ENCODE results near the gene MEP1A. TPM values are rescaled to one million over a fixed set of nuclear protein-coding genes. Genes with fewer than 3 reads are reported as not detected.
"Not testable (repeated sequence)": the region's sequence is repeated elsewhere in the genome, so short reads cannot be mapped to it uniquely, and the experiment has no call there.

The MEP1A gene
- total and polyA plus RNA-seq, 8 donors = 0.06 TPM; not detected in 7

- Histone ChIP-seq H3K27ac (no peak overlapping the region), H3K9me3 (no peaks in the 10 kb centered on the region), H3K4me3 (no peak overlapping the region), H3K4me1 (no peaks in the 10 kb centered on the region), H3K27me3 (no peaks in the 10 kb centered on the region), H3K36me3 (no peaks in the 10 kb centered on the region)
- ATAC-seq (no peak), DNase-seq (no peak)
- TF ChIP-seq CTCF (IDR thresholded peaks at IDR 0.05) = no peak
- intact Hi-C loops (cut with DNase I) = no loop called here
Measured at GRCh38 chr6:46816626-46817025, 23.4 kb downstream of the MEP1A start.

GRCh38 chr6:46819561-46819960, 26.4 kb downstream of the MEP1A start:
- Histone ChIP-seq H3K9me3 (no peaks in the 10 kb centered on the region), H3K36me3 (no peaks in the 10 kb centered on the region), H3K27me3 (no peaks in the 10 kb centered on the region), H3K4me3 (no peak overlapping the region), H3K27ac (no peak overlapping the region), H3K4me1 (no peaks in the 10 kb centered on the region)
- no peak for DNase-seq
- TF ChIP-seq CTCF (IDR thresholded peaks at IDR 0.05) = no peak
- no peak for ATAC-seq
- intact Hi-C loops (cut with DNase I) = no loop called here

GRCh38 chr6:46821458-46821881, 28.3 kb downstream of the MEP1A start:
- DNase-seq (no peak), ATAC-seq (no peak)
- no peak for TF ChIP-seq CTCF (IDR thresholded peaks at IDR 0.05)
- Histone ChIP-seq H3K27ac (no peak overlapping the region), H3K36me3 (no peaks in the 10 kb centered on the region), H3K4me3 (no peak overlapping the region), H3K4me1 (no peaks in the 10 kb centered on the region), H3K27me3 (no peaks in the 10 kb centered on the region), H3K9me3 (no peaks in the 10 kb centered on the region)
- intact Hi-C loops (cut with DNase I) = no loop called here

- Histone ChIP-seq H3K36me3 (no peaks in the 10 kb centered on the region), H3K4me1 (no peaks in the 10 kb centered on the region), H3K27ac (no peak overlapping the region), H3K27me3 (no peaks in the 10 kb centered on the region), H3K9me3 (no peaks in the 10 kb centered on the region), H3K4me3 (no peak overlapping the region)
- ATAC-seq = no peak
- intact Hi-C loops (cut with DNase I) = no loop called here
- TF ChIP-seq CTCF (IDR thresholded peaks at IDR 0.05) = no peak
- DNase-seq = no peak
Measured at GRCh38 chr6:46828939-46829338, 35.8 kb downstream of the MEP1A start.

GRCh38 chr6:46832816-46833215, 39.6 kb downstream of the MEP1A start:
- DNase-seq = no peak
- no peak for ATAC-seq
- no peak overlapping the region for H3K4me3 ChIP-seq
- H3K27ac ChIP-seq = no peak overlapping the region
- TF ChIP-seq CTCF (IDR thresholded peaks at IDR 0.05) = no peak
- intact Hi-C loops (cut with DNase I) = no loop called here
- H3K36me3 ChIP-seq = no peaks in the 10 kb centered on the region
- H3K27me3 ChIP-seq = no peaks in the 10 kb centered on the region
- no peaks in the 10 kb centered on the region for H3K4me1 ChIP-seq
- H3K9me3 ChIP-seq = no peaks in the 10 kb centered on the region

- H3K9me3 ChIP-seq; DNase-seq; ATAC-seq; H3K36me3 ChIP-seq; H3K27me3 ChIP-seq; H3K4me1 ChIP-seq; H3K27ac ChIP-seq; H3K4me3 ChIP-seq; intact Hi-C loops (cut with DNase I): not testable (repeated sequence)
Measured at GRCh38 chr6:46834257-46834916, 41.2 kb downstream of the MEP1A start.

- DNase-seq; intact Hi-C loops (cut with DNase I); H3K4me3 ChIP-seq; H3K9me3 ChIP-seq; H3K27ac ChIP-seq; H3K36me3 ChIP-seq; H3K4me1 ChIP-seq; ATAC-seq; H3K27me3 ChIP-seq: not testable (repeated sequence)
Measured at GRCh38 chr6:46834991-46835390, 41.8 kb downstream of the MEP1A start.
